Measurements from ENCODE around the gene RASSF3. TPM values are rescaled to one million over a fixed set of nuclear protein-coding genes. Genes with fewer than 3 reads are reported as not detected.
A peak's percentile ranks its signal among the peaks of the same experiment; 100 is the strongest.
"Not testable (repeated sequence)": the region's sequence is repeated elsewhere in the genome, so short reads cannot be mapped to it uniquely, and the experiment has no call there.

The RASSF3 gene
- total and polyA plus RNA-seq, 11 donors: 32.8 to 116 (median 90.6) TPM

- H3K27me3 ChIP-seq: no peaks in the 10 kb centered on the region
- 50 to 68% (median 59%) methylated on average over 7 of the region's 7 CpGs for WGBS, 4 donors
- DNase-seq (no peak), ATAC-seq (peak in 2 of 4 donors; percentile 5 to 21)
- no peak overlapping the region for H3K4me3 ChIP-seq
- peak overlapping the region in 7 of 12 donors; percentile 22 to 88 (median 41) for H3K27ac ChIP-seq
- no peaks in the 10 kb centered on the region for H3K9me3 ChIP-seq
- H3K36me3 ChIP-seq: peaks cover 0 to 63% (median 38%) of the 10 kb centered on the region in 9 donors
- intact Hi-C loops (cut with DNase I): loop anchor here in 2 of 10 donors (2.0 to 5.0 kb wide), 2 partner anchors 71 to 78 kb away; partner anchors contain the start of gene RASSF3 (in 1 of the 2)
- TF ChIP-seq POLR2A (IDR thresholded peaks at IDR 0.05) (no peak), CTCF (IDR thresholded peaks at IDR 0.05) (no peak)
- H3K4me1 ChIP-seq: peaks cover 0 to 63% (median 25%) of the 10 kb centered on the region in 12 donors
Observed at GRCh38 chr12:64688715-64689114, 78.4 kb downstream of the RASSF3 start.

- H3K4me3 ChIP-seq, H3K9me3 ChIP-seq, H3K27me3 ChIP-seq, ATAC-seq, DNase-seq: not testable (repeated sequence)
- peaks cover 0 to 54% (median 21%) of the 10 kb centered on the region in 12 donors for H3K4me1 ChIP-seq
- 96 to 99% (median 97%) methylated on average over 6 of the region's 6 CpGs for WGBS, 4 donors
- H3K36me3 ChIP-seq: peaks cover 0 to 69% (median 44%) of the 10 kb centered on the region in 9 donors
- intact Hi-C loops (cut with DNase I): loop anchor here in 2 of 10 donors (5.0 kb wide), 2 partner anchors 78 to 83 kb away; partner anchors contain the start of gene RASSF3 (in 1 of the 2)
- H3K27ac ChIP-seq: peak overlapping the region in 1 of 12 donors; percentile 41
Observed at GRCh38 chr12:64690236-64690635, 79.9 kb downstream of the RASSF3 start.

- Histone ChIP-seq H3K27ac (peak overlapping the region in 1 of 12 donors; percentile 41), H3K36me3 (peaks cover 0 to 64% (median 39%) of the 10 kb centered on the region in 9 donors), H3K4me3 (no peak overlapping the region), H3K4me1 (peaks cover 0 to 50% (median 24%) of the 10 kb centered on the region in 12 donors), H3K9me3 (no peaks in the 10 kb centered on the region), H3K27me3 (no peaks in the 10 kb centered on the region)
- 88 to 93% (median 92%) methylated on average over 6 of the region's 6 CpGs for WGBS, 4 donors
- ATAC-seq (no peak), DNase-seq (no peak)
- intact Hi-C loops (cut with DNase I): loop anchor here in 2 of 10 donors (5.0 kb wide), 2 partner anchors 79 to 84 kb away; partner anchors contain the start of gene RASSF3 (in 1 of the 2)
- TF ChIP-seq CTCF (IDR thresholded peaks at IDR 0.05) (no peak), POLR2A (IDR thresholded peaks at IDR 0.05) (no peak)
Observed at GRCh38 chr12:64691227-64691794, 81.0 kb downstream of the RASSF3 start.

GRCh38 chr12:64691795-64692583, 81.7 kb downstream of the RASSF3 start:
- ATAC-seq: no peak

More at GRCh38 chr12:64691795-64692583, 81.7 kb downstream of the RASSF3 start:
- Histone ChIP-seq H3K9me3 (no peaks in the 10 kb centered on the region), H3K27me3 (no peaks in the 10 kb centered on the region), H3K4me3 (no peak overlapping the region), H3K27ac (peak overlapping the region in 2 of 12 donors; percentile 28 to 41), H3K4me1 (peaks cover 0 to 50% (median 27%) of the 10 kb centered on the region in 12 donors), H3K36me3 (peaks cover 0 to 62% (median 33%) of the 10 kb centered on the region in 9 donors)
- intact Hi-C loops (cut with DNase I): loop anchor here in 2 of 10 donors (5.0 kb wide), 2 partner anchors 80 to 85 kb away; partner anchors contain the start of gene RASSF3 (in 1 of the 2)
- DNase-seq: no peak
- TF ChIP-seq POLR2A (IDR thresholded peaks at IDR 0.05): no peak
- TF ChIP-seq CTCF (IDR thresholded peaks at IDR 0.05): no peak
- 40 to 67% (median 52%) methylated on average over 2 of the region's 2 CpGs for WGBS, 4 donors

All from heart left ventricle (tissue), 16 donors.